SKM-1 treated with dmso at 0.1 percent for 144 hours (cell line): Measurements from ENCODE around the gene LRRIQ3.
"Not testable (repeated sequence)": the region's sequence is repeated elsewhere in the genome, so short reads cannot be mapped to it uniquely, and the experiment has no call there.

ENCODE experiments used
- DNase-seq: peaks from one replicate; lab custom pipeline; 2025; ENCODE audit not compliant: unreplicated experiment; lab: John Stamatoyannopoulos, UW

The LRRIQ3 gene

GRCh38 chr1:74117370-74117769, 80.6 kb downstream of the LRRIQ3 start:
- DNase-seq: not testable (repeated sequence)

GRCh38 chr1:74113333-74113732, 84.6 kb downstream of the LRRIQ3 start:
- no peak for DNase-seq

DNA sequence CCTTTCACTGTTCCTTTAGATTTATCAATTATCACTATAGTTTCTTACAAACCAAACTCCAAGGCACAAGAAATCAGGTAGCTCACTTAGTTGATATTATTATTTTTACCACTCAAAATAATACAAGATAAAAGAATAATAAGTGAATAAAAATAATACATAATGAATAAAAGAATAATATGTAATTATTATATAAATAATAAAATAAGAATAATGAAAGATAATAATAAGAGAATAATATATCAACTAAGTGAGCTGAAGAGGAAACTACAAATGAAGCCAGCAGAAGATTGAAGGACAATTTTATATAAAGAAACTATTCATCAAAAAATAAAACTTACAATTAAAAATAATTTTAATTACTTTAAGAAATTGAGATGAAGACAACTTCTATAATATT, 90.6 kb downstream of the LRRIQ3 start:
- no peak for DNase-seq

DNA sequence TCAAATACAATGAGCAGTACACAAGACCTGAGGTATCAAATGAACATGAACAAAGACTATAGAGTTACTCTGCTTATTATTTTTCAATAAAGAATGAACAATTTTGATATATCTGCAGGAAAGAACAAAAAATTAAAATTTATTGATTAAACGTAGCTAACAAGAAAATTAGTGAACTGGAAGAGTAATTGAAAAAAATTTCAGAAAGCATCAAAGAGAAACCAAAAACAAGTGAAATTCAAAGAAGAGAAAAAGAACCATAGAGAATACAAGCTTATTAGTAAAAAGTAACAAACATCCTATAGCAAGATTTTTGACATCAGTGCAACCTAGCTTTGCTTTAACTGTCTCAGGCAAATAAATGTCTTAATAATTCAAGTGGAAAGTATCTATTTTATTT, 106.6 kb downstream of the LRRIQ3 start:
- DNase-seq: no peak

DNA sequence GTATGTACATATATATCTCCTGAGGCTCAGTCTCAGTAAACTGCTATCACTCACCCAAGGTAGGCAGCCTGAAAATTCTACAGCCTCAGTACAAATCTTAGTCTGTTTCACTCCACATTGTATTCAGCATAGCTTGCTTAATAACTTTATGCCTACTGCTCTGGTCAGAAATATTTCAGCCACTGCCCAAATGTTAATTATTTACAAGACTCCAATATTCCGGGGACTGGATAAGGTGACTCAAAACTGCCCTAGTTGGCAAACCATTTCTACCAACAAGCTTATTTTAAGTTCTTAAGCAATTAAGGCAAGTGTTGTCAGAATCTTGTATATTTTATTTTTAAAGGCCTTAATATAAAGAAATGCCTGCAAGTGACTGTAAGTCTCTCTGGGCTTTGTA, 114.8 kb downstream of the LRRIQ3 start:
- DNase-seq: no peak

- DNase-seq: no peak
Measured at GRCh38 chr1:74065081-74065480, 132.9 kb downstream of the LRRIQ3 start.

- DNase-seq: no peak
Measured at GRCh38 chr1:74057719-74058118, 140.3 kb downstream of the LRRIQ3 start.

- DNase-seq: no peak
Measured at GRCh38 chr1:74053407-74053806, 144.6 kb downstream of the LRRIQ3 start.

GRCh38 chr1:74050386-74050785, 147.6 kb downstream of the LRRIQ3 start:
- no peak for DNase-seq

- DNase-seq: no peak
Measured at GRCh38 chr1:74038042-74038441, 159.9 kb downstream of the LRRIQ3 start.

DNA sequence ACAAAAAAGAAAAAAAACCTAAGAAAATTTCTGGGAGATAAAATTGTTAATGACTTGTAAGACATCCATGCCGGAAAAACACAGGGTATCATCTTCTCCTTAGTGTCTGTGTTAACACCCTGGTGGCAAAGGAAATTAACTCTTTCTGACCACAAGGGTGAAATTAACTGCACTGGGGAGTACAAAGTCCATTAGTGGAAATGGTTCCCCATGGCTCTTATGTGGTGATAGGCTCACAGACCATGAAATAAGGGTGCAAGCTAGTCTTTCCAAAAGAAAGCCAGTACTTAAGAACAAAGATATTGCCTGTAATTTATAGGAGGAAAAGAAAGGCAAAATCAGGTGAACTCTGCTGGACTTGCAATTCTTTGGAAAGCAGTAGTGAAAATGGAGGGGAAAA, 185.4 kb downstream of the LRRIQ3 start:
- DNase-seq: no peak

DNA sequence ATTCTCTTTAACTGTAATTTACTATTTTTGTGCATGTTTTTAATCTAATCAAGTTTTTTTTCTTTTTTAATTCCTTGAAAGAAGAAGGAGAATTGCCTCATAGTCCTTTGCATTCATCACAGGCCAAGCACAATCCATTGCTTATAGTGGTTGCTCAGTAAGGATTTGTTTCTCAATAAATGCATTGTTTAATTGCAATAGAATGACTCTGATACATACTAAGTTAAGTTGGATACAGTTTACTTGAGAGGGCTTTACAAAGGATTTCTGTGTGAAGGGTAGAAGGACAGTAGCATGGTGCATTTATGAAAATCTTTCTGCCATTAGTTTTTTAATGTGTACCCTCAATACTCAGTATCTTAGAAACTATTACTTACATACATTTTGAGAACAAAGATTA, 186.2 kb downstream of the LRRIQ3 start:
- no peak for DNase-seq

GRCh38 chr1:74010206-74010605, 187.8 kb downstream of the LRRIQ3 start:
- DNase-seq: no peak

DNA sequence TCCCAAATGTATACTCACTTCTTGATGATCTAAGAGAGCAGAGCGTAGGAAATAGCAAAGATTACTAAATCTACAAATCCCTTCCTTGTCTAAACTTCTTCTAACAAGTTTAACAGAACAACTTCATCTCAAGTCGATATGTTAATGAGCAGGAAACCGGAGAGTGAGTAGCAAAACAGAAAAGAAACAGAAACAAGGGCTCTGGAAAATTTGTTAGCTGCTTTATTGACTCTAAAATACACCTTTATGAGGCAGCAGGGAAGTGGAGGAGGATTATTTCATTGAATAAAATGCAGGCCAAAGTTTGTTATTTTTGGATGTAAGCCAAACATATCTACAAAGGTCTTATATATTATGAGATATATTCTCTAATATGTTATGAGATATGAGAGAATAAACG, 192.4 kb downstream of the LRRIQ3 start:
- DNase-seq: no peak

DNA sequence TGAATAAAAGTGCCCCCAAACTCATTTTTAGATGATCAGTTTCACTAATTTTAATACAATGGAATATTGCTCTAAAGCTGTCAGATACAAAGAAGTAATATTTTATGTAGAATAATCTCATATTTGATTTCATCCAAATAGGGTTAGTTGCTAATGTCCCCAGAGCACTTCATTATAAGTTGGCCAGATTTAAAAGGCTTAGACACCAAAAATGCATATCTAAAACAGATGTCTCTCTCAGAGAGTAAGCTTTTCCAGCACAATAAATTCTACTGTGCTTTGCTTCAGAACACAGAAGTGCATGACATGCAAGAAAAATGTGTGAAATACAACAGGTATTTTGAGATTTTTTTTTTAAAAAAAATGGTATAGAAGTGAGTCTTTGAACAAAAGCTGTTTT, 194.2 kb downstream of the LRRIQ3 start:
- no peak for DNase-seq

DNA sequence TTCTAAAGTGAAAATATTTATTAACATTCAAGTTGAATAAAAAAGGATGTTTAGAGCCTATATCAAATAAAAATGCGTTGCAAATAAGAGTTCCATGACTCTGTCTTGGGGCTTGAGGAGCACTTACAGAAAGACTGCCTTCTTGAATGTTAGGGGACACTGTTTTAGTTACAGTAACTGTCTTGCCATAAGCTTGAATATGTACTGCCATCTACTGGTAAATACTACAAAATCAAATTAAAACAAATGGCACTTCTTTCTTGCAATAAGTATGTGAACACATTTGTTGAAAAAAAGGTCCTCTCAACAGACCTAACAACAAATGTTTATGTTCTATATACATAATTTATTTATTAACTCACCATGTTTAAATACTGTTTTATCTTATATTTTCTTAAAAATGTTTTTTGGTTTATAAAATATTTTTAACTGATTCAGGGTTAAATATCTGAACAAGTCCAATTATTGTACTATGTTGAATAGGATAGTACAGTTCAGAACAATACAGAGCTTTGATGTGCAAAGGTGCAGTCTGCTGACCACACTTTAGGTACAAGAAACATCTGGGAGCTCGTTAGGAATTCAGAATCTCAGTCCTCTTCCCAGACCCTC, 199.5 kb downstream of the LRRIQ3 start:
- DNase-seq: peak; percentile 60

GRCh38 chr1:73980324-73981040, 217.5 kb downstream of the LRRIQ3 start:
- DNase-seq: no peak

- DNase-seq: no peak
Measured at GRCh38 chr1:73979684-73980083, 218.3 kb downstream of the LRRIQ3 start.

DNA sequence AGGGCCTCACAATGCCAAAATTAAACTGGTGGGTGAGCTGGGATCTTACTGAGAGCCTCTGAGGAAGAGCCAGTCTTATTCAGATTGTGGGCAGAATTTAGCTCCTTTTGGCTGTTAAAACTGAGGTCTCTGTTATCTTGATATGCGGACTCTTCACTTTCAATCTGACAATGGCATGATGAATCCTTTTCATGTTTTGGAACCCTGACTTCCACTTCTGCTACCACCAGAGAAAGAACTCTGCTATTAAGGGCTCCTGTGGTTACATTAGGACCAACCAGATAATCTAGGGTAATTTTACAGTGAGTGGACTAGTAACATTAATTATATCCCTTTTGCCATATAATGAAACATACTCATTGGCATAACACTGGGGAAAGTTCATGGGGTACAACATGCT, 219.0 kb downstream of the LRRIQ3 start:
- DNase-seq: no peak
